ENCODE data around the gene AVL9. TPM values are rescaled to one million over a fixed set of nuclear protein-coding genes. Genes with fewer than 3 reads are reported as not detected.
A peak's percentile ranks its signal among the peaks of the same experiment; 100 is the strongest.

AVL9 gene
- total and polyA plus RNA-seq, 4 donors = 9.7 to 52.5 (median 35.3) TPM

DNA sequence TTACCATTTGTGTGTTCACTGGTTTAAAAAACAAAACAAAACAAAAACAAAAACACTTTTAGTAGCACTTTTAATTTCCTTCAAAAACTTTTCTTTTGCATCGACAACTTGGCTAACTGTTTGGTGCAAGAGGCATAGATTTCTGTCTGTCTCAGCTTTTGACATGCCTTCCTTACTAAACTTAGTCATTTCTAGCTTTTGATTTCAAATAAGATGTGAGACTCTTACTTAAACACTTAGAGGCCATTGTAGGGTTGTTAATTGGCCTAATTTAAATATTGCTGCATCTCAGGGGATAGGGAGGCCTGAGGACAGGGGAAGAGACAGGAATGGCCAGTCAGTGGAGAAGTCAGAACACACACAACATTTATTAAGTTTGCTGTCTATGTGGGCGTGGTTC lies 66.3 kb downstream of the AVL9 start:
- no peak for DNase-seq
- Histone ChIP-seq H3K9me3 (ENCODE audit: control insufficient read depth in 4 of 4, insufficient read depth in 3 of 4, low read length in 3 of 4) (no peaks in the 10 kb centered on the region), H3K9ac (ENCODE audit: insufficient read depth in 1 of 2, low read length in 2 of 2) (no peak overlapping the region), H3K4me1 (ENCODE audit: control insufficient read depth in 5 of 5, insufficient read depth in 5 of 5, low read length in 5 of 5) (peaks cover 0 to 4% (median 0%) of the 10 kb centered on the region in 5 donors), H3K27me3 (ENCODE audit: control insufficient read depth in 3 of 3, insufficient read depth in 3 of 3, low read length in 2 of 3) (no peaks in the 10 kb centered on the region), H3K4me3 (no peak overlapping the region), H3K27ac (ENCODE audit: low read depth in 1 of 2, low read length in 1 of 2) (no peak overlapping the region), H3K36me3 (ENCODE audit: control insufficient read depth in 4 of 4, insufficient read depth in 4 of 4, low read length in 4 of 4) (peaks cover 7 to 29% (median 16%) of the 10 kb centered on the region in 4 donors)
- TF ChIP-seq, protein P1, sequence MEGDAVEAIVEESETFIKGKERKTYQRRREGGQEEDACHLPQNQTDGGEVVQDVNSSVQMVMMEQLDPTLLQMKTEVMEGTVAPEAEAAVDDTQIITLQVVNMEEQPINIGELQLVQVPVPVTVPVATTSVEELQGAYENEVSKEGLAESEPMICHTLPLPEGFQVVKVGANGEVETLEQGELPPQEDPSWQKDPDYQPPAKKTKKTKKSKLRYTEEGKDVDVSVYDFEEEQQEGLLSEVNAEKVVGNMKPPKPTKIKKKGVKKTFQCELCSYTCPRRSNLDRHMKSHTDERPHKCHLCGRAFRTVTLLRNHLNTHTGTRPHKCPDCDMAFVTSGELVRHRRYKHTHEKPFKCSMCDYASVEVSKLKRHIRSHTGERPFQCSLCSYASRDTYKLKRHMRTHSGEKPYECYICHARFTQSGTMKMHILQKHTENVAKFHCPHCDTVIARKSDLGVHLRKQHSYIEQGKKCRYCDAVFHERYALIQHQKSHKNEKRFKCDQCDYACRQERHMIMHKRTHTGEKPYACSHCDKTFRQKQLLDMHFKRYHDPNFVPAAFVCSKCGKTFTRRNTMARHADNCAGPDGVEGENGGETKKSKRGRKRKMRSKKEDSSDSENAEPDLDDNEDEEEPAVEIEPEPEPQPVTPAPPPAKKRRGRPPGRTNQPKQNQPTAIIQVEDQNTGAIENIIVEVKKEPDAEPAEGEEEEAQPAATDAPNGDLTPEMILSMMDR (IDR thresholded peaks at IDR 0.05; ENCODE audit: control extremely low read depth, extremely low read depth) = no peak
- no peak for ATAC-seq (ENCODE audit: insufficient read depth, low FRiP score)
- WGBS, 2 donors = 92 to 95% methylated on average over 2 of the region's 2 CpGs

DNA sequence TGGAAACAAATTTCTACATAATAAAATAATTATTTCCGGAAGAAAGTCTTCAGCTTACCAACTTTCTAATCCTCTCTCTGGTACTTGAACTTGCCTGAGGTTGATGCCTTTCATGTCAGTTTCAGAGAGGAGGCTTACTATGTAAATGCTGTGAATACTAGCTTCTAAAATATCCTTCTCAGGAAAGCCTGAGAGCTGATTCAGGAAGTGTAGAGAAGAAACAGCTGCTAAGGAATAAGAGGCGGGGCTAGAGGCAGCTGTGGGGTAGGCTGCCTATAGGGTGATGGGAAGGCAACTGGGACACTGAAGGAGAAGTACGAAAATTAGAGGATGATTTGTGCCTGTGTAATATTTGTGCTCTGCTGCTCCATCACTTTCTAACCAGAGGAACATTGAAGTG lies 69.3 kb downstream of the AVL9 start:
- 59 to 62% methylated on average over 2 to 3 of the region's 3 CpGs for WGBS, 2 donors
- ATAC-seq (ENCODE audit: insufficient read depth, low FRiP score) = no peak
- peak; percentile 34 to 65 (median 61) for DNase-seq

DNA sequence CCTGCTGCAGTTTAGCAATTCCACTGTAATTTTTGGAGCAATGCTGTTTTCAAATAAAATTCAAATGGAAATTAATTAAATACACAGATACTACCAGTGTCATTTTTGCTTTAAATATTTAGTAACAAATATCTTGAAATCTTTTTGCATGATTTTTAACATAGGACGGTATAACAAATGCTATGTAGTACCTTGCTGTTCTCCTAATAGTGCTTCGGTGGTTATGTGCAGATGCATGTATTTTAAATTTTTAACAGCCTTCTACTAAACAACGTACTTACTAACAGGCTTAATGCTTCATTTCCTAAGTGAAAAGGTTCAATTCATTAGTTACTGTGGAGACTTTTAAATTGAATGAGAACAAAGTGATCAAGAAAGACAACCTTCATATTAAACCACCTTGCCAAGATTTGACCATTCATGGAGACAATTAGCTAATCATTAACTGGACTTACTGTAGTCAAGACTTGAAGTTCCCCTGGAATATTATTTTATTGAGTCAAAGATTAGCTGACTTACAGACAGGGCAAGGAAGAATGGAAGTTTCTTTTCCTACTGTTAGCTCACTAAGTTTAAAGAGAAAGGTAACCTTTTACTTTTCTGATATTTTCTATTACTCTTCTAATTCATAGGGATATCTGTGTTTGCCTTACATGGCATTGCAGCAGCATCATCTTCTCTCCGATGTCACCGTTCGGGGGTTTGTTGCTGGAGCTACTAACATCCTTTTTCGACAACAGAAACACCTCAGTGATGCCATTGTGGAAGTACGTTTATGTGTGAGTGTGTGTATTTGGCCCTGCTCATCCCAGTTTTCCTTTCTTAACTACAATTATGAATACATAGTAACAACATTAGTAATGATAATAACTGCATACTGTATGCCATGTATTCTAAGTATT lies 74.3 kb downstream of the AVL9 start:
- Histone ChIP-seq H3K9me3 (ENCODE audit: control insufficient read depth in 4 of 4, insufficient read depth in 3 of 4, low read length in 3 of 4) (no peaks in the 10 kb centered on the region), H3K4me3 (no peak overlapping the region), H3K36me3 (ENCODE audit: control insufficient read depth in 4 of 4, insufficient read depth in 4 of 4, low read length in 4 of 4) (peaks cover 4 to 14% (median 7%) of the 10 kb centered on the region in 4 donors), H3K4me1 (ENCODE audit: control insufficient read depth in 5 of 5, insufficient read depth in 5 of 5, low read length in 5 of 5) (peaks cover 0 to 5% (median 0%) of the 10 kb centered on the region in 5 donors), H3K27ac (ENCODE audit: low read depth in 1 of 2, low read length in 1 of 2) (no peak overlapping the region), H3K27me3 (ENCODE audit: control insufficient read depth in 3 of 3, insufficient read depth in 3 of 3, low read length in 2 of 3) (no peaks in the 10 kb centered on the region), H3K9ac (ENCODE audit: insufficient read depth in 1 of 2, low read length in 2 of 2) (no peak overlapping the region)
- ATAC-seq (ENCODE audit: insufficient read depth, low FRiP score) (no peak), DNase-seq (no peak)
- TF ChIP-seq, protein P1 (IDR thresholded peaks at IDR 0.05; ENCODE audit: control extremely low read depth, extremely low read depth) = no peak
- 93 to 94% methylated on average over 8 of the region's 8 CpGs for WGBS, 2 donors

More for the DNA sequence above, 69.3 kb downstream of the AVL9 start:
- Histone ChIP-seq H3K9ac (ENCODE audit: insufficient read depth in 1 of 2, low read length in 2 of 2) (no peak overlapping the region), H3K27me3 (ENCODE audit: control insufficient read depth in 3 of 3, insufficient read depth in 3 of 3, low read length in 2 of 3) (no peaks in the 10 kb centered on the region), H3K36me3 (ENCODE audit: control insufficient read depth in 4 of 4, insufficient read depth in 4 of 4, low read length in 4 of 4) (peaks cover 7 to 24% (median 12%) of the 10 kb centered on the region in 4 donors), H3K27ac (ENCODE audit: low read depth in 1 of 2, low read length in 1 of 2) (no peak overlapping the region), H3K4me3 (no peak overlapping the region), H3K4me1 (ENCODE audit: control insufficient read depth in 5 of 5, insufficient read depth in 5 of 5, low read length in 5 of 5) (peaks cover 0 to 4% (median 0%) of the 10 kb centered on the region in 5 donors), H3K9me3 (ENCODE audit: control insufficient read depth in 4 of 4, insufficient read depth in 3 of 4, low read length in 3 of 4) (no peaks in the 10 kb centered on the region)
- TF ChIP-seq, protein P1 (IDR thresholded peaks at IDR 0.05; ENCODE audit: control extremely low read depth, extremely low read depth) = no peak

All from lung (tissue), 12 donors.